Forelimb muscle (tissue), 1 donor: ENCODE data around the gene ALDH1A3. TPM values are rescaled to one million over a fixed set of nuclear protein-coding genes. Genes with fewer than 3 reads are reported as not detected.

Experiments
- DNase-seq: peaks from one replicate; pipeline ENCODE4 v3.0.0-alpha.2; 2013; ENCODE audit warnings: low read depth
- polyA plus RNA-seq: library from polyadenylated mRNA; unstranded; fragments of 120-200 nt; gene quantifications from one replicate; pipeline ENCODE4 v1.2.1, GENCODE V29; 2013; ENCODE audit not compliant: insufficient read length

ALDH1A3 gene
- polyA plus RNA-seq, 1 donor, result 17.6 TPM

DNA sequence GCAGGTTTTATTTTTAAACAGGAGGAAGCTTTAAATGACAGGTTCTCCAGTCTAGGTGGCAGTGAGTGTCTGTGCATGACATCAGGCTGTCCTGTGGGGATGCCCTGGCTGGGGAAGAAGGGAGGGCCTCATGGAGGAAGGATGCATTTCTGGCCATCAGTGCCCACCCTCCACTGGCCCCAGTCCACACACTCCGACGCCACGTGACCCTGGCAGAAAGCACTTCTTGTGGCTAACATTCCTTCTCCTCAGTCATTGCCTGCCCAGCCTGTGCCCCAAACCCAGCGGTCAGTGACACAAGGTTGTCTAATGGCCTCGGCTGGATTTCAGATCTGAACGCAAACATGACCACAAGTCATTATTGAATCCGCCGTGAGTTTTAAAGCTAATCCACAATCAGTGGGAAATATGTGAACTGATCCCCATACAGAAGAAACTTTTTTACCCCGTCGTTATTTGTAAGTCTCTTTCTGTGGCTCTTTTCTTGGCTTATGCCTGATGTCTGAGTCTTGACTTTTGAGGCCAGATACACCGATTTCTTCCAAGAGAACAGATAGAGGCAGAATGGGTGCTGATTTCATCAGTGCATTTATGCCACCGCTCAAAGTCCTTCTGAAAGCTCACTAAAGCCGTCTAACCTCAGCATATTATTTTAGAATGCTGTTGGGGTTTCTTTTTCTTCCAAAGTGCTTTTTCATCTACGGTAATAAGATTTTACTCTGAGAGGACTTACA is 22.2 kb downstream of the ALDH1A3 start:
- no peak for DNase-seq

- DNase-seq, result peak; percentile 61
These were observed 23.0 kb downstream of the ALDH1A3 start for GRCh38 chr15:100902436-100903167.

DNA sequence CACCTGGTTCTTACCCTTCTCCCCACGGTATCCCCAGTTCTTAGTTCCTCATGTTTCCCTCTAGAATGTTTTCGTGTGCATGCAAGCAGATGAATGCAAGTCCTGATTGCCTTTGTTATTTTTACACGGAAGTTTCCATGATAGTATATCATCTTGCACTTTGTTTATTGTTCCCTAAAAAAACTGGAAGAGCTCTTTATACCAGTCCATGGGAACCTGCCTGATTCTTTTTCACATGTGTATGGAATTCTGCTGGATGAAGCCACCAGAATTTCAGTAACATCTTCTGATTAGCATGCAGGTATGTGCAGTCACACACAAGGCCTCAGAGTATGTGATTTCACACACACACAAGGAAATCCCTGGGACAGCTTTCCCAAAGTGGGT is 23.5 kb downstream of the ALDH1A3 start:
- DNase-seq, result no peak

DNA sequence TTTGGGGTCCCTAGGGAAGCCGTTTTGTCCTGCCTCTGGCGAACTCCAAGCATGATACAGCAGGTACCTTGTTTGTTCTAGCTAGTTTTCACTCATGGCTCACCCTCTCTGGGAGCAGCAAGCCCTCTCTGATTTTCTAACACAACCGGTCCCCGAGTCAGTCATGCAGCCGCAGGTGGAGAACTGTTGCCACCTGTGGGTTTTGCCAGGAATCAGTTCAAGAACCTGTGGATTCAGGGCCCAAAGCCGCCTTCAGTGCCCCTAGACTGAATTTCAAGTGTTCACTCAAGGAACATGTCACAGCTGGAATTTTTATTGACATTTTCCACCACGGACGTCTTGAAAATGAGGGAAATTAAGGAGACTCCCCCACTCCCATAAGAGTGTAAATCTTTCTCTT is 26.2 kb downstream of the ALDH1A3 start:
- no peak for DNase-seq

GRCh38 chr15:100908466-100908865 is 28.8 kb downstream of the ALDH1A3 start:
- DNase-seq, result no peak

GRCh38 chr15:100909565-100909964 is 29.9 kb downstream of the ALDH1A3 start:
- no peak for DNase-seq

GRCh38 chr15:100909989-100910955 is 30.6 kb downstream of the ALDH1A3 start:
- no peak for DNase-seq

- no peak for DNase-seq
These were observed 31.5 kb downstream of the ALDH1A3 start for GRCh38 chr15:100911086-100911485.

GRCh38 chr15:100913961-100914360 is 34.3 kb downstream of the ALDH1A3 start:
- no peak for DNase-seq

DNA sequence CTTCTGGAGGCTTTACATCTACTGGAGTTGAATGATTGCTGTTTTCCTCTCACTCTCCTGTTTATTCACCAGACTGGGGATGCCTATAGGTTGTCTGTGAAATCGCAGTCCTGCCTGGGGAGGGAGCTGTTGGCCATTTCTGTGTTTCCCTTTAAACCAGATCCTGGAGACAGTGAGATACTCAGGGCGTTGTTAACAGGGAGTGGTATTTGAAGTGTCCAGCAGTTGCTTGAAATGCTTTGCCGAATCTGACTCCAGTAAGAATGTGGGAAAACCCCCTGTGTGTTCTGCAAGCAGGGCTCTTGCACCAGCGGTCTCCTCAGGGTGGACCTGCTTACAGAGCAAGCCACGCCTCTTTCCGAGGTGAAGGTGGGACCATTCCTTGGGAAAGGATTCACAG is 35.2 kb downstream of the ALDH1A3 start:
- no peak for DNase-seq

- DNase-seq, result no peak
These were observed 38.5 kb downstream of the ALDH1A3 start for GRCh38 chr15:100918034-100918689.

GRCh38 chr15:100918690-100919480 is 39.3 kb downstream of the ALDH1A3 start, which contains the start of gene LRRK1:
LRRK1 (plus strand) TSS chr15:100919357; CDS start chr15:100924633, 5,276 bp downstream.
- no peak for DNase-seq

DNA sequence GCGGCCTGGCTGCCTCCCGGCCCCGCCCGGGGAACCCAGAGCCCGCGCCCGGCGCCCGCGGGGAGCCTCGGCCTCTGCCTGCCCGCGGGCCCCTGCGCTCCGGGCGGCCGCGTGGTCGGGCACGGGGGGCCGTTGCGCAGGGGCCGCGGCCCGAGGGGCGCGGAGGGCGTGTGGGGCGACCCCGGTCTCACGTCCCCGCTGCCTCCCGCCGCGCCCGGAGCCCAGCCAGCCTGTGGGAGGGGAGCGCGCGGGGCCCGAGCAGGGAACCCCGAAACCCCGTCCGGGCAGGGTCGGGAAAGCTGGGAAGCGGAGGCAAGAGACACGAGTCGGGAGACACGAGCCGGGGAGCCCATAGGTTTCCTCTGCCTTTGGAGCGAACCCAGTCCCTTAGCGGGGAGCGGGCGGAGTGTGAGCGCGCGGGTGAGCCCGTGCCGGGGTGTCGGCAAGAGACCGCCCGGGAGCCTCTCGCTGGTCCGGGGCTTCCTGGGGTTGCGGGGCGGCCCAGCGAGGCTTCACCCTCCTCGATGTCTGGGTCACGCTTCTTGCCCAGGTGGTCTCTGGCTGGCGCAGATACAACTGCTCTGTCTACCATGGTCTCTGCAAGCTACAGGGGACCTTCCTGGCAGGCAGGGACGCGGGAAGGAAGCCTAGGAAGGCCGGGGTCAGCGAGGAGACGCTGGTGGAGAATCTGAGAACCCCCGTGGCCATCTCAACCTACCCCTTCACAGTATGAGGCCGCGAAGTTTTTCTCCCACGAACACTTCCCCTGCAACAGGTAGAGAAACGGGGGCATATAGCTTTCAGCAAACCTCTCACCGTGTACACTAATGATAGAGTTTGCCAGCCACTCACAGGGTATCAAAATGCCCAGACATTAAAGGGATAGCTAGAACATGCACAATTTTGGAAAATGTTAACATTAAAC is 40.1 kb downstream of the ALDH1A3 start:
- DNase-seq, result no peak

GRCh38 chr15:100920516-100921135 is 41.0 kb downstream of the ALDH1A3 start:
- DNase-seq, result no peak

GRCh38 chr15:100922192-100923040 is 42.8 kb downstream of the ALDH1A3 start:
- no peak for DNase-seq

GRCh38 chr15:100923076-100923475 is 43.4 kb downstream of the ALDH1A3 start:
- no peak for DNase-seq

DNA sequence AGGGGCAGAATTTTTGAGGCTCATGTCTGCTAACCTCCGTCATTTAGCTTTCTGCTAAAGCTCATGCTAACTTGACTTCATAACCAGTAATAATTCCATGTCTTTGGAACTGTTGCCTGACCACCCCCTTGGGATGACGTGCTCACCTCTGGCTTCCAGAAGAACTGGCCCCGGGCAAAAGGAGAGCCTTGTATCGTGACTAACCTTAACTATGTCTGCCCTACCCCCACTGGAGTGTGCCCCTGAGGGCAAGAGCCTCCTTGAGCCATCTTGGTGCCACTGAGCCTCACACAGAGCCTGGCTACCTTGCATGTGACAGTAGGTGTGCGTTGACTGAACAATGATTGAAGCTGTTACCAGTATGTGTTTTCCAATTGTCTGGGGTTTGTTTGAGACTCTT is 44.3 kb downstream of the ALDH1A3 start:
- no peak for DNase-seq

- no peak for DNase-seq
These were observed 44.8 kb downstream of the ALDH1A3 start for GRCh38 chr15:100924436-100924835.
